Measurements from ENCODE around the gene CRTAC1.

DNA sequence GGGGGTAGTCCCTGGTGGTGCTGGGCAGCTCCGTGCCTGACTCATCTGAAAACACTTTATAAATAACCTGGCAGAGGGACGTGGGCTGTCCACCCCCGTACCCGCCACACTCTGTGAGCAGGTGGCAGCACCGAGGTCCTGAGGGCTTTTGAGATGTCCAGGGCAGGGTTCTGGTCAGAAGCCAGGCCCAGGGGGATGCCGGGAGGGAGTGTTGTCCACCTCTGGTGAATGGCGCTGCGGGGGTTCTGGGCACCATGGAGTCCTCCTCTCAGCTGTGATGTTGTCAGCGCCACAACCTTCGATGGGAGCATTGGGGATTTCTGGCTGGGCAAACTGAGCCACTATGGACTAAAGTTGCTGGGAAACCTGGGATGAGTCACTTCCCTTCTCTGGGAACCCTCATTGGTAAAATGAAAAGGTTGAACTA is 208.1 kb downstream of the CRTAC1 start:
- TF ChIP-seq NR3C1 (CRISPR knock-in tag; conservative IDR thresholded peaks at IDR 0.05; ENCODE audit: low read depth) (no peak), ESRRA (CRISPR knock-in tag; IDR thresholded peaks at IDR 0.05; ENCODE audit: borderline replicate concordance) (no peak), FOXK1 (CRISPR knock-in tag; IDR thresholded peaks at IDR 0.05) (no peak), ETV6 (CRISPR knock-in tag; IDR thresholded peaks at IDR 0.05) (no peak), JUN (CRISPR knock-in tag; IDR thresholded peaks at IDR 0.05) (no peak), ZNF232 (CRISPR knock-in tag; IDR thresholded peaks at IDR 0.05) (no peak), NFATC4 (CRISPR knock-in tag; IDR thresholded peaks at IDR 0.05) (no peak)
- TF ChIP-seq, protein P1, sequence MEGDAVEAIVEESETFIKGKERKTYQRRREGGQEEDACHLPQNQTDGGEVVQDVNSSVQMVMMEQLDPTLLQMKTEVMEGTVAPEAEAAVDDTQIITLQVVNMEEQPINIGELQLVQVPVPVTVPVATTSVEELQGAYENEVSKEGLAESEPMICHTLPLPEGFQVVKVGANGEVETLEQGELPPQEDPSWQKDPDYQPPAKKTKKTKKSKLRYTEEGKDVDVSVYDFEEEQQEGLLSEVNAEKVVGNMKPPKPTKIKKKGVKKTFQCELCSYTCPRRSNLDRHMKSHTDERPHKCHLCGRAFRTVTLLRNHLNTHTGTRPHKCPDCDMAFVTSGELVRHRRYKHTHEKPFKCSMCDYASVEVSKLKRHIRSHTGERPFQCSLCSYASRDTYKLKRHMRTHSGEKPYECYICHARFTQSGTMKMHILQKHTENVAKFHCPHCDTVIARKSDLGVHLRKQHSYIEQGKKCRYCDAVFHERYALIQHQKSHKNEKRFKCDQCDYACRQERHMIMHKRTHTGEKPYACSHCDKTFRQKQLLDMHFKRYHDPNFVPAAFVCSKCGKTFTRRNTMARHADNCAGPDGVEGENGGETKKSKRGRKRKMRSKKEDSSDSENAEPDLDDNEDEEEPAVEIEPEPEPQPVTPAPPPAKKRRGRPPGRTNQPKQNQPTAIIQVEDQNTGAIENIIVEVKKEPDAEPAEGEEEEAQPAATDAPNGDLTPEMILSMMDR (IDR thresholded peaks at IDR 0.05), result no peak
- TF ChIP-seq, protein P2, sequence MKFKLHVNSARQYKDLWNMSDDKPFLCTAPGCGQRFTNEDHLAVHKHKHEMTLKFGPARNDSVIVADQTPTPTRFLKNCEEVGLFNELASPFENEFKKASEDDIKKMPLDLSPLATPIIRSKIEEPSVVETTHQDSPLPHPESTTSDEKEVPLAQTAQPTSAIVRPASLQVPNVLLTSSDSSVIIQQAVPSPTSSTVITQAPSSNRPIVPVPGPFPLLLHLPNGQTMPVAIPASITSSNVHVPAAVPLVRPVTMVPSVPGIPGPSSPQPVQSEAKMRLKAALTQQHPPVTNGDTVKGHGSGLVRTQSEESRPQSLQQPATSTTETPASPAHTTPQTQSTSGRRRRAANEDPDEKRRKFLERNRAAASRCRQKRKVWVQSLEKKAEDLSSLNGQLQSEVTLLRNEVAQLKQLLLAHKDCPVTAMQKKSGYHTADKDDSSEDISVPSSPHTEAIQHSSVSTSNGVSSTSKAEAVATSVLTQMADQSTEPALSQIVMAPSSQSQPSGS (CRISPR knock-in tag; IDR thresholded peaks at IDR 0.05; ENCODE audit: borderline replicate concordance, low read depth), result no peak
- TF ChIP-seq, protein P3, sequence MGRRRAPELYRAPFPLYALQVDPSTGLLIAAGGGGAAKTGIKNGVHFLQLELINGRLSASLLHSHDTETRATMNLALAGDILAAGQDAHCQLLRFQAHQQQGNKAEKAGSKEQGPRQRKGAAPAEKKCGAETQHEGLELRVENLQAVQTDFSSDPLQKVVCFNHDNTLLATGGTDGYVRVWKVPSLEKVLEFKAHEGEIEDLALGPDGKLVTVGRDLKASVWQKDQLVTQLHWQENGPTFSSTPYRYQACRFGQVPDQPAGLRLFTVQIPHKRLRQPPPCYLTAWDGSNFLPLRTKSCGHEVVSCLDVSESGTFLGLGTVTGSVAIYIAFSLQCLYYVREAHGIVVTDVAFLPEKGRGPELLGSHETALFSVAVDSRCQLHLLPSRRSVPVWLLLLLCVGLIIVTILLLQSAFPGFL (CRISPR knock-in tag; IDR thresholded peaks at IDR 0.05; ENCODE audit: borderline replicate concordance), result no peak
- TF ChIP-seq, protein P4, sequence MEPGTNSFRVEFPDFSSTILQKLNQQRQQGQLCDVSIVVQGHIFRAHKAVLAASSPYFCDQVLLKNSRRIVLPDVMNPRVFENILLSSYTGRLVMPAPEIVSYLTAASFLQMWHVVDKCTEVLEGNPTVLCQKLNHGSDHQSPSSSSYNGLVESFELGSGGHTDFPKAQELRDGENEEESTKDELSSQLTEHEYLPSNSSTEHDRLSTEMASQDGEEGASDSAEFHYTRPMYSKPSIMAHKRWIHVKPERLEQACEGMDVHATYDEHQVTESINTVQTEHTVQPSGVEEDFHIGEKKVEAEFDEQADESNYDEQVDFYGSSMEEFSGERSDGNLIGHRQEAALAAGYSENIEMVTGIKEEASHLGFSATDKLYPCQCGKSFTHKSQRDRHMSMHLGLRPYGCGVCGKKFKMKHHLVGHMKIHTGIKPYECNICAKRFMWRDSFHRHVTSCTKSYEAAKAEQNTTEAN (CRISPR knock-in tag; IDR thresholded peaks at IDR 0.05), result no peak
- TF ChIP-seq, protein P5, sequence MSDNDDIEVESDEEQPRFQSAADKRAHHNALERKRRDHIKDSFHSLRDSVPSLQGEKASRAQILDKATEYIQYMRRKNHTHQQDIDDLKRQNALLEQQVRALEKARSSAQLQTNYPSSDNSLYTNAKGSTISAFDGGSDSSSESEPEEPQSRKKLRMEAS (CRISPR knock-in tag; IDR thresholded peaks at IDR 0.05), result no peak
- TF ChIP-seq, protein P6, sequence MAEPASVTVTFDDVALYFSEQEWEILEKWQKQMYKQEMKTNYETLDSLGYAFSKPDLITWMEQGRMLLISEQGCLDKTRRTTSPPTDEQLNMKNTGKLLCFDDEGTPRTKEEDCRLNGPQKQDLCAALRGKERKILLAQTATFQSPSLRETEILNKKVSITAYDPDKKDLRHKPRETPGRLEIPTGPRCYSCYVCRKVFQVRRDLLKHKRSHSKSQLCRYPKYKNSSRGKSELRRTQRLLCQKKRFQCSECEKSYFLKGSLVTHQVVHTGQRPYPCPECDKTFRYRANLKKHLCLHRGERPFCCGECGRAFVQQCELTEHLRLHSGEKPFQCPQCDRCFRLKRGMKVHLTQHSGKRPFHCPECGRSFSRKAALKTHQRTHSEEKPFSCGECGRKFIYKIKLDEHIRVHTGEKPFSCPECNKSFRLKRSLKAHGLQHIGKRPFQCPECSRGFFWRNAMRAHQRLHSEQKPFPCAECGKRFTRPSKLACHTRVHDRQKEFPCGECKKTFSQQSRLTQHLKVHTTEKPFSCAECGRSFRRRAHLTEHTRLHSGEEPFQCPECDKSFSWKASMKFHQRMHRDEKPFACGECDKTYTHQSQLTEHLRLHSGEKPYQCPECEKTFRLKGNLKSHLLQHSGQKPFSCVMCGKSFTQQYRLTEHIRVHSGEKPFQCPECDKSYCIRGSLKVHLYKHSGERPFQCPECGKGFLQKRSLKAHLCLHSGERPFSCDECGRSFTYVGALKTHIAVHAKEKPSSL (CRISPR knock-in tag; conservative IDR thresholded peaks at IDR 0.05), result no peak

Data from WTC11 (cell line).